Mucosa of gallbladder (tissue), 1 donor: ENCODE measurements around the gene ZNF891. TPM values are rescaled to one million over a fixed set of nuclear protein-coding genes. Genes with fewer than 3 reads are reported as not detected.

Experiments used
- DNase-seq: peaks from one replicate; pipeline ENCODE4 v3.0.0-alpha.2; 2020; ENCODE audit warnings: low spot score
- total RNA-seq: library from RNA; stranded (reverse); gene quantifications from one replicate; pipeline ENCODE4 v1.2.1, GENCODE V29; 2021
- donor health status: DM: no; HTN: no; CAD: no.

ZNF891 gene
- total RNA-seq, 1 donor from 2014 or later, result 2.6 TPM

DNA sequence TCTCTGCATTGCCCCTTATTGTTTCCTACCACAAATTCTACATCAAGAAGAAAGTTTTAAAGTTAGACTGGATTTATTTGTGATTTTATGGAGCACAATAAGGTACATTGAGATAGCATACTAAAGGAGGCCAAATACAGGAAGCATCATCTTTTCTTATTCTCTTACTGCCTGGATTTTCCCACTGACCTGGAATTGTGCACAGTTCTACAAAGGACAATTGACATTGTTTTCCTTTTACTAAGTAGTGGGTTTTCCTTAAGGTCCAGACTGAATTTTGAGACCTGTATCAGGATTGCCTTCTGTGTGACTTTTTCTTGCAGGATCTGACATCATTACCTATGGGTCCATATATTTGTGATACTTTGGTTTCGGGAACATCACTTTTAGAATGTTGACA, 68.1 kb downstream of the ZNF891 start:
- no peak for DNase-seq

GRCh38 chr12:133058203-133059113, 71.6 kb downstream of the ZNF891 start:
- DNase-seq, result no peak

- no peak for DNase-seq
Observed at GRCh38 chr12:133057446-133057845, 72.6 kb downstream of the ZNF891 start.

Other genes with a start within 250 kb of the ZNF891 start
- 35.2 TPM for gene CHFR, start 242.7 kb downstream of the ZNF891 start, total RNA-seq
- 17.7 TPM for gene ZNF605, start 174.0 kb downstream of the ZNF891 start, total RNA-seq
- gene ZNF26, start 143.9 kb downstream of the ZNF891 start, total RNA-seq, result 14.3 TPM
- gene ZNF84, start 92.8 kb downstream of the ZNF891 start, total RNA-seq, result 31.4 TPM
- 17.5 TPM for gene ZNF140, start 49.4 kb downstream of the ZNF891 start, total RNA-seq
- gene ZNF10, start 353 bp upstream of the ZNF891 start, total RNA-seq, result 12.3 TPM
- gene ZNF268, start 51.2 kb upstream of the ZNF891 start, total RNA-seq, result 21.5 TPM
- gene ANHX, start 105.6 kb upstream of the ZNF891 start, total RNA-seq, result not detected